Measurements from ENCODE around the gene MSMP.
A peak's percentile ranks its signal among the peaks of the same experiment; 100 is the strongest.

MSMP gene

DNA sequence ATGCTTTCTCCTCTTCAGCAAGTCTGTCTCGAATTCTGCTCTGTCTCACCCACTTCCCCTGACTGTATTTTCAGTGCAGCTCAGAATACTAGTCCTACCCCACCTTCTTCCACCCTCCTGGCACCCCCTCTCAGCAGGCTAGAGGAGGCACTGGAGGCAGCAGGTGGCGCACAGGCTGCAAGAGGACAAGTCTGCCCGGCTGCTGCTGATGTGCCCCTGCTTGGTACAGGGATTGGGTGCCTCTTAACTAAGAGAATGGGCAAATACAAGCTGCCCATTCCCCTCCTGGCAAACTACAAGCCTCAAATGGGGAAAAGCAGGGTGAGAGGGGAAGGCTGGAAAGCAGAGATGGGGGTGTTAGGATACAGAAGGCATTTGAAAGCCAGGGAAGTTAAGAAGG is 27.1 kb downstream of the MSMP start:
- Histone ChIP-seq H3K27me3 (ENCODE audit: control insufficient read depth in 1 of 2, insufficient read depth in 2 of 2, low read length in 2 of 2) (no peaks in the 10 kb centered on the region), H3K27ac (ENCODE audit: low read depth, low read length) (peak overlapping the region; percentile 62), H3K9me3 (ENCODE audit: control insufficient read depth in 1 of 2, low read length in 2 of 2) (no peaks in the 10 kb centered on the region), H3K36me3 (ENCODE audit: control insufficient read depth in 1 of 2, insufficient read depth in 2 of 2, low read length in 2 of 2) (peaks cover 33 to 41% of the 10 kb centered on the region in 2 donors), H3K4me1 (ENCODE audit: control insufficient read depth in 1 of 2, insufficient read depth in 2 of 2, low read length in 2 of 2) (peaks cover 50 to 56% of the 10 kb centered on the region in 2 donors), H3K9ac (ENCODE audit: low read depth in 1 of 2, low read length in 2 of 2) (peak overlapping the region in 1 of 2 donors; percentile 55), H3K4me3 (ENCODE audit: low read depth in 1 of 2, low read length in 2 of 2) (peak overlapping the region; percentile 23 to 93)

- H3K9me3 ChIP-seq (ENCODE audit: control insufficient read depth in 1 of 2, low read length in 2 of 2) = no peaks in the 10 kb centered on the region
- no peaks in the 10 kb centered on the region for H3K27me3 ChIP-seq (ENCODE audit: control insufficient read depth in 1 of 2, insufficient read depth in 2 of 2, low read length in 2 of 2)
- H3K36me3 ChIP-seq (ENCODE audit: control insufficient read depth in 1 of 2, insufficient read depth in 2 of 2, low read length in 2 of 2) = peaks cover 47 to 57% of the 10 kb centered on the region in 2 donors
- no peak overlapping the region for H3K4me3 ChIP-seq (ENCODE audit: low read depth in 1 of 2, low read length in 2 of 2)
- H3K9ac ChIP-seq (ENCODE audit: low read depth in 1 of 2, low read length in 2 of 2) = no peak overlapping the region
- H3K27ac ChIP-seq (ENCODE audit: low read depth, low read length) = no peak overlapping the region
- H3K4me1 ChIP-seq (ENCODE audit: control insufficient read depth in 1 of 2, insufficient read depth in 2 of 2, low read length in 2 of 2) = peaks cover 44 to 45% of the 10 kb centered on the region in 2 donors
These were observed 28.7 kb downstream of the MSMP start for GRCh38 chr9:35725362-35725761.

DNA sequence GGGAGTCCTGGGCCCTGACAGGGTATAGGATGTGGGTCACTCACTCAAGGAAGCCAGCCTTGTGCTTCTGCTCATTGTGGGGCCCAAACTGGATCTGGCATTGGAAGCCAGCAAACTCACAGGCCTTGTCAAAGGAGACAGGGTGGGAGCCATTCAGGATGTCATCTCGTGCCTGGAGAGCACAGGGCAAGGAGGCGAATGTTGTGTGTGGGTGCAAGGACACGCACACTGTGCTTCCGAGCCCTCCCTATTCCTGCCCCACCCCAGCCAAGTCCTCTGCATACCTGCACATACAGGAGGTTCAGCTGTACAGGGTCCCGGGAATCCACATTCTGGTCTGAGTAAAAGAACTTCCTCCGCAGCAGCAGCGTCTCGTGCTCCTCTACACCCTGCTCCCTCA is 30.2 kb downstream of the MSMP start:
- Histone ChIP-seq H3K9me3 (ENCODE audit: control insufficient read depth in 1 of 2, low read length in 2 of 2) (no peaks in the 10 kb centered on the region), H3K36me3 (ENCODE audit: control insufficient read depth in 1 of 2, insufficient read depth in 2 of 2, low read length in 2 of 2) (peaks cover 61 to 71% of the 10 kb centered on the region in 2 donors), H3K9ac (ENCODE audit: low read depth in 1 of 2, low read length in 2 of 2) (no peak overlapping the region), H3K27ac (ENCODE audit: low read depth, low read length) (no peak overlapping the region), H3K27me3 (ENCODE audit: control insufficient read depth in 1 of 2, insufficient read depth in 2 of 2, low read length in 2 of 2) (no peaks in the 10 kb centered on the region), H3K4me3 (ENCODE audit: low read depth in 1 of 2, low read length in 2 of 2) (no peak overlapping the region), H3K4me1 (ENCODE audit: control insufficient read depth in 1 of 2, insufficient read depth in 2 of 2, low read length in 2 of 2) (peaks cover 29 to 30% of the 10 kb centered on the region in 2 donors)

GRCh38 chr9:35723426-35723825 is 30.6 kb downstream of the MSMP start:
- peaks cover 24 to 25% of the 10 kb centered on the region in 2 donors for H3K4me1 ChIP-seq (ENCODE audit: control insufficient read depth in 1 of 2, insufficient read depth in 2 of 2, low read length in 2 of 2)
- H3K36me3 ChIP-seq (ENCODE audit: control insufficient read depth in 1 of 2, insufficient read depth in 2 of 2, low read length in 2 of 2) = peaks cover 63 to 76% of the 10 kb centered on the region in 2 donors
- H3K9me3 ChIP-seq (ENCODE audit: control insufficient read depth in 1 of 2, low read length in 2 of 2) = no peaks in the 10 kb centered on the region
- H3K4me3 ChIP-seq (ENCODE audit: low read depth in 1 of 2, low read length in 2 of 2) = no peak overlapping the region
- H3K27ac ChIP-seq (ENCODE audit: low read depth, low read length) = no peak overlapping the region
- no peaks in the 10 kb centered on the region for H3K27me3 ChIP-seq (ENCODE audit: control insufficient read depth in 1 of 2, insufficient read depth in 2 of 2, low read length in 2 of 2)
- no peak overlapping the region for H3K9ac ChIP-seq (ENCODE audit: low read depth in 1 of 2, low read length in 2 of 2)

DNA sequence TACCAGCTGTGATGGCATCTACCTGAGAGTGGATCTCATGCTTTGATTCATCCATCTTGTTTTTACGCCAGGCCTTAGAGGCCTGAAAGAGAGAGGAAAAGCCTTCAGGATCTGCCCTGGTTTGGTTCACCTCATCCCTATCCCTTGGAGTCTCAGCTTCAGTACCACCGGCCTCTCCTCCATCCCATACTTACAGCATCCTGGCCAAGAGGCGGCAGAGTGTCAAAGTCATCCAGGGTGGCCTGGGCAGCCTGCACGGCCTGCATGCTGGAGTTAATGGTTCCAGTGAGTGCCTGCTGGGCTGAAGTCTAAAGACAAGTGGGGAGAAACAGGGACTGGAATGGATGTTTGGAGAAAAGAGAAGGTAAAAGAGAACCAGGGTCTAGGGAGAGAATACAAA is 34.5 kb downstream of the MSMP start:
- no peaks in the 10 kb centered on the region for H3K9me3 ChIP-seq (ENCODE audit: control insufficient read depth in 1 of 2, low read length in 2 of 2)
- H3K4me1 ChIP-seq (ENCODE audit: control insufficient read depth in 1 of 2, insufficient read depth in 2 of 2, low read length in 2 of 2) = no peaks in the 10 kb centered on the region
- H3K27ac ChIP-seq (ENCODE audit: low read depth, low read length) = no peak overlapping the region
- H3K27me3 ChIP-seq (ENCODE audit: control insufficient read depth in 1 of 2, insufficient read depth in 2 of 2, low read length in 2 of 2) = no peaks in the 10 kb centered on the region
- no peak overlapping the region for H3K4me3 ChIP-seq (ENCODE audit: low read depth in 1 of 2, low read length in 2 of 2)
- peaks cover 87 to 100% of the 10 kb centered on the region in 2 donors for H3K36me3 ChIP-seq (ENCODE audit: control insufficient read depth in 1 of 2, insufficient read depth in 2 of 2, low read length in 2 of 2)
- no peak overlapping the region for H3K9ac ChIP-seq (ENCODE audit: low read depth in 1 of 2, low read length in 2 of 2)

DNA sequence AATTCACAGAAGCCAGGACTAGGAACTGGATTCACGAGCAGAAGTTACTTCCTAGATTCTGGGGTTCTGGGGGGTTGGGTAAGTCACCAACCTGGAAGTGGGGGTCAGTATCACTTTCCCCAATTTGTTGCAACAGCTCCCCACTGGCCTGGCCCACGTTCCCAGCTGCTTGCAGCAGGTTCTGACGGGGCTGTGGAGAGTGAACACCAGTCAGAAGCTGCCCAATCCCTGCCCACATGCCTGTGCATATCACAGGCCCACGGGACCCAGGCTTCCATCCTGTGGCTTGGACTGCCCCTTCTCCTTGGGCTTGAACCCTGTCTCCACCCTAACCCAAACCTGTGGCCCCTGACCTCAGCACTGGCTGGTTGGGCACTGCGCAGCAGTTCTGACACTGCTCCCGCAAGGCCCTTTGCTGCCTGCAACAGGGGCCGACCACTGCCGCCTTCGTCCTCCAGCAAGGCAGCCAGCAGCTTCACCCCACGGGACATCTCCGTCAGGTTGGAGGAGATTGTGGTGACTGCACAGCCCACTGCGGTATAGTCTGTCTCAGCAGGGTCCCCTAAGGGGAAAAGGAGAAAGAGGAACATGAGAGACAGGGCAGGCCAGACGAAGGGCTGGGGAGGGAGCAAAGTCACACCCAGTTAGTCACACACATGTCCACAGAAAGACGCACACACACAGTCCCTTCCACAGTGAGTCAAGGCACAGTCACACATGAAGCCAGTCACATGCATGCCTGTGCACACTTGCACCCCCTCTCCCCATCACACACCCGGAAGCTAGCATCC is 35.2 kb downstream of the MSMP start:
- no peak overlapping the region for H3K9ac ChIP-seq (ENCODE audit: low read depth in 1 of 2, low read length in 2 of 2)
- H3K4me3 ChIP-seq (ENCODE audit: low read depth in 1 of 2, low read length in 2 of 2) = no peak overlapping the region
- H3K27ac ChIP-seq (ENCODE audit: low read depth, low read length) = no peak overlapping the region
- H3K27me3 ChIP-seq (ENCODE audit: control insufficient read depth in 1 of 2, insufficient read depth in 2 of 2, low read length in 2 of 2) = no peaks in the 10 kb centered on the region
- H3K36me3 ChIP-seq (ENCODE audit: control insufficient read depth in 1 of 2, insufficient read depth in 2 of 2, low read length in 2 of 2) = peaks cover 87 to 100% of the 10 kb centered on the region in 2 donors
- no peaks in the 10 kb centered on the region for H3K9me3 ChIP-seq (ENCODE audit: control insufficient read depth in 1 of 2, low read length in 2 of 2)
- no peaks in the 10 kb centered on the region for H3K4me1 ChIP-seq (ENCODE audit: control insufficient read depth in 1 of 2, insufficient read depth in 2 of 2, low read length in 2 of 2)

DNA sequence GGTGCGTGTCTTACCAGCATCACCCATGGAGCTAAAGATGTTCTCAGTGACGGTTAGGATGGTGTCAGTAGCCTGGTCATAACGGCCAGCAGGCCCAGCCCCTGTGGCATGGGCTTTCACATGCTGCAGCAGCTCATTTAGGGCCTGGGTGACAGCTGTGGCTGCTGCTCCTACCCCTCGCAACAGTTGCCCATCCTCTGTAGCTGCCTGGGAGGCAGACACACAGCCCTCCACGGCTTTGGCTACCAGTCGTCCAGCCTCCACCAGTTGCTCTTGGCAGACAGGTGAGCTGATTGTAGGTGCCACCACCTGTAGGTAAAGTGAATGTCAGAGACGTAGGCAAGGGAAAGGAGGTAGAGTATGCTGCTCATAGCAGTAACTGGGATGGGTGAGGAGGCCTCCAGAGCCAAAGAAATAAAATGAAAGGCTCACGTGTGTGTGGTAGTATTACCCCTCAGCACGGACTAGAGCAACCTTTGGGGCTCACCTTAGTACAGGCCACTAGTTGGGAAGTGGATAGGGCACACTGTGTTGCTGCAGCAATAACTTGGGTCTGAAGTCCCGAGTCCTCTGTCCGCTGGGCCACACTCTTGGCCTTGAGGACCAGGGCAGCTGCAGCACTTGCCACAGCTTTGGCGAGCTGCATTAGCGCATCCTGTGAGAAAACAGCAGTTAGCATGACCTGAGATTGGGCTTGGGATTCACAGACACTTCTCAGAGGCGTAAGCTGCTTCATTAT is 36.8 kb downstream of the MSMP start:
- peaks cover 84 to 99% of the 10 kb centered on the region in 2 donors for H3K36me3 ChIP-seq (ENCODE audit: control insufficient read depth in 1 of 2, insufficient read depth in 2 of 2, low read length in 2 of 2)
- H3K4me3 ChIP-seq (ENCODE audit: low read depth in 1 of 2, low read length in 2 of 2) = no peak overlapping the region
- H3K4me1 ChIP-seq (ENCODE audit: control insufficient read depth in 1 of 2, insufficient read depth in 2 of 2, low read length in 2 of 2) = no peaks in the 10 kb centered on the region
- no peak overlapping the region for H3K9ac ChIP-seq (ENCODE audit: low read depth in 1 of 2, low read length in 2 of 2)
- no peaks in the 10 kb centered on the region for H3K27me3 ChIP-seq (ENCODE audit: control insufficient read depth in 1 of 2, insufficient read depth in 2 of 2, low read length in 2 of 2)
- no peaks in the 10 kb centered on the region for H3K9me3 ChIP-seq (ENCODE audit: control insufficient read depth in 1 of 2, low read length in 2 of 2)
- H3K27ac ChIP-seq (ENCODE audit: low read depth, low read length) = no peak overlapping the region

DNA sequence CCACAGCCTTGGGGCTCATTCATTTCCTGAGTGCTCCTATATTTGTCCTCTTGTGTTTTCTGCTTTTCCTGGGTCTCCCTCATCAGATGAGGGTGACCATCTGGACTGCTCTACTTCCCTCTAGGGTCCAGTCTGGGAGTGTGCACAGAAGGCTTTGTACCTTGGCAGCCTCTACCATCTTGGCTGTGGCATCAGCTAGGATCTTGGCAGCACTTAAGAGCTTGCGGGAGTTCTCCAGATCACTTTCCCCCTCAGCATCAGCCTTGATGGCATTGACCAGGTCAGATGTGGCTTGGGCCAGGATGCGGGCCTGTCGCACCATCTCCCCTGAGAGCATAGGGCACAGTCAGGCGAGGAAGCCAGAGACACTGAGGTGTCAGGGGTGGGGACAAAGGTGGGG is 37.8 kb downstream of the MSMP start:
- Histone ChIP-seq H3K27ac (ENCODE audit: low read depth, low read length) (no peak overlapping the region), H3K9me3 (ENCODE audit: control insufficient read depth in 1 of 2, low read length in 2 of 2) (no peaks in the 10 kb centered on the region), H3K9ac (ENCODE audit: low read depth in 1 of 2, low read length in 2 of 2) (no peak overlapping the region), H3K4me3 (ENCODE audit: low read depth in 1 of 2, low read length in 2 of 2) (no peak overlapping the region), H3K27me3 (ENCODE audit: control insufficient read depth in 1 of 2, insufficient read depth in 2 of 2, low read length in 2 of 2) (no peaks in the 10 kb centered on the region), H3K36me3 (ENCODE audit: control insufficient read depth in 1 of 2, insufficient read depth in 2 of 2, low read length in 2 of 2) (peaks cover 83 to 99% of the 10 kb centered on the region in 2 donors), H3K4me1 (ENCODE audit: control insufficient read depth in 1 of 2, insufficient read depth in 2 of 2, low read length in 2 of 2) (no peaks in the 10 kb centered on the region)

GRCh38 chr9:35714579-35715252 is 39.4 kb downstream of the MSMP start:
- no peak overlapping the region for H3K9ac ChIP-seq (ENCODE audit: low read depth in 1 of 2, low read length in 2 of 2)
- H3K4me1 ChIP-seq (ENCODE audit: control insufficient read depth in 1 of 2, insufficient read depth in 2 of 2, low read length in 2 of 2) = no peaks in the 10 kb centered on the region
- peaks cover 81 to 98% of the 10 kb centered on the region in 2 donors for H3K36me3 ChIP-seq (ENCODE audit: control insufficient read depth in 1 of 2, insufficient read depth in 2 of 2, low read length in 2 of 2)
- no peaks in the 10 kb centered on the region for H3K9me3 ChIP-seq (ENCODE audit: control insufficient read depth in 1 of 2, low read length in 2 of 2)
- H3K4me3 ChIP-seq (ENCODE audit: low read depth in 1 of 2, low read length in 2 of 2) = no peak overlapping the region
- H3K27me3 ChIP-seq (ENCODE audit: control insufficient read depth in 1 of 2, insufficient read depth in 2 of 2, low read length in 2 of 2) = no peaks in the 10 kb centered on the region
- H3K27ac ChIP-seq (ENCODE audit: low read depth, low read length) = no peak overlapping the region

GRCh38 chr9:35714123-35714522 is 40.0 kb downstream of the MSMP start:
- Histone ChIP-seq H3K36me3 (ENCODE audit: control insufficient read depth in 1 of 2, insufficient read depth in 2 of 2, low read length in 2 of 2) (peaks cover 75 to 95% of the 10 kb centered on the region in 2 donors), H3K27me3 (ENCODE audit: control insufficient read depth in 1 of 2, insufficient read depth in 2 of 2, low read length in 2 of 2) (no peaks in the 10 kb centered on the region), H3K9me3 (ENCODE audit: control insufficient read depth in 1 of 2, low read length in 2 of 2) (no peaks in the 10 kb centered on the region), H3K27ac (ENCODE audit: low read depth, low read length) (no peak overlapping the region), H3K4me3 (ENCODE audit: low read depth in 1 of 2, low read length in 2 of 2) (no peak overlapping the region), H3K4me1 (ENCODE audit: control insufficient read depth in 1 of 2, insufficient read depth in 2 of 2, low read length in 2 of 2) (no peaks in the 10 kb centered on the region), H3K9ac (ENCODE audit: low read depth in 1 of 2, low read length in 2 of 2) (no peak overlapping the region)

Measured in duodenal mucosa (tissue), 2 donors.